OCI-LY3 (cell line): ENCODE measurements around the gene MRM2.

Experiments
- H2AFZ ChIP-seq: fragments of 200-600, 300-600 bp; shearing (Covaris generic); 2 replicates; pipeline ENCODE4 v1.6.0; 2014; ENCODE audit warnings: antibody characterized with exemption, low read depth, low read length
- H3K27ac ChIP-seq: fragments of 200-600, 300-600 bp; sonication (generic); 2 replicates; pipeline ENCODE4 v1.5.1; 2014; ENCODE audit warnings: mild to moderate bottlenecking, low read length, moderate library complexity, mixed read lengths
- H3K27me3 ChIP-seq: fragments of 200-600, 300-600 bp; sonication (generic); 2 replicates; pipeline ENCODE4 v1.6.1; 2014; ENCODE audit warnings: low read depth, low read length, mixed read lengths
- H3K36me3 ChIP-seq: fragments of 200-600, 300-600 bp; sonication (generic); replicated peaks from 2 replicates; pipeline ENCODE3; 2014; ENCODE audit warnings: low read depth, low read length, mixed read lengths
- H3K4me1 ChIP-seq: fragments of 300-600, 200-600 bp; sonication (generic); 2 replicates; pipeline ENCODE4 v1.6.1; 2014; ENCODE audit warnings: low read length, mixed read lengths
- H3K4me2 ChIP-seq: fragments of 200-600, 300-600 bp; sonication (generic); 2 replicates; pipeline ENCODE4 v1.6.1; 2014; ENCODE audit warnings: low read length, mixed read lengths
- H3K4me3 ChIP-seq: fragments of 300-600, 200-600 bp; sonication (generic); 2 replicates; pipeline ENCODE4 v1.5.1; 2014; ENCODE audit warnings: antibody characterized with exemption, mild to moderate bottlenecking, low read length, moderate library complexity
- H3K79me2 ChIP-seq: fragments of 300-600, 200-600 bp; shearing (Covaris generic); 2 replicates; pipeline ENCODE4 v1.6.1; 2014; ENCODE audit warnings: mild to moderate bottlenecking, low read length, mixed read lengths
- H3K9ac ChIP-seq: fragments of 300-600, 200-600 bp; shearing (Covaris generic); 2 replicates; pipeline ENCODE4 v1.6.0; 2014; ENCODE audit warnings: mild to moderate bottlenecking, low read length, moderate library complexity
- H3K9me3 ChIP-seq: fragments of 200-600, 300-600 bp; shearing (Covaris generic); 2 replicates; pipeline ENCODE4 v1.6.1; 2014; ENCODE audit warnings: low read length, mixed read lengths; ENCODE audit not compliant: insufficient read depth
- H4K20me1 ChIP-seq: fragments of 200-600, 300-600 bp; sonication (generic); 2 replicates; pipeline ENCODE4 v1.6.1; 2016; ENCODE audit warnings: low read length, mixed read lengths; ENCODE audit not compliant: insufficient read depth
- EZH2phosphoT487 ChIP-seq: fragments of 200-600 bp; shearing (Covaris generic); IDR thresholded peaks from 2 replicates; pipeline ENCODE4 v1.6.1; 2018; ENCODE audit warnings: antibody characterized with exemption, mixed run types, low read depth
- TF ChIP-seq, protein P1 (sequence below): fragments of 200-600, 300-600 bp; sonication (generic); IDR thresholded peaks from 2 replicates; pipeline ENCODE4 v1.5.1; 2014; ENCODE audit warnings: antibody characterized with exemption, low read length, low read depth

MRM2 gene

DNA sequence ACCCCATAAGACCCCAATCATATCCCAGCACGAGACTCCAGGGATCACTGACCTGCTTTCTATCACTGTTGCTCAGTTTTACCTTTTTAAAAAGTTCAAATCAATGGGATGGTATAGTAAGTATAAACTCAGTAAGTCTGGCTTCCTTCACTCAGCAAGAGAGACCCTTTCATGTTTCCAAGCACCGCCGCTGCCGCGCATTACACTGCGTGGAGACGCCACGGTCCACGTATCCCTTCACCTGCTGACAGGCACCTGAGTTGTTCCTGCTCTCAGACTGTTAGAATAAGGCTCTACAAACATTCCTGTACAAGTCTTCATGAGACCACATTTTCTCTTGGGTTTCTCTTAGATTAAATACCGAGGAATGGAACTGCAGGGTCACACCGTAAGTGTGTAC, 37.6 kb downstream of the MRM2 start:
- H4K20me1 ChIP-seq, result no peaks in the 10 kb centered on the region
- H3K9ac ChIP-seq, result no peak overlapping the region
- peaks cover 6% of the 10 kb centered on the region; the same call in 1 of the 2 replicates for H3K4me1 ChIP-seq
- TF ChIP-seq EZH2phosphoT487, result no peak
- TF ChIP-seq, protein P1, sequence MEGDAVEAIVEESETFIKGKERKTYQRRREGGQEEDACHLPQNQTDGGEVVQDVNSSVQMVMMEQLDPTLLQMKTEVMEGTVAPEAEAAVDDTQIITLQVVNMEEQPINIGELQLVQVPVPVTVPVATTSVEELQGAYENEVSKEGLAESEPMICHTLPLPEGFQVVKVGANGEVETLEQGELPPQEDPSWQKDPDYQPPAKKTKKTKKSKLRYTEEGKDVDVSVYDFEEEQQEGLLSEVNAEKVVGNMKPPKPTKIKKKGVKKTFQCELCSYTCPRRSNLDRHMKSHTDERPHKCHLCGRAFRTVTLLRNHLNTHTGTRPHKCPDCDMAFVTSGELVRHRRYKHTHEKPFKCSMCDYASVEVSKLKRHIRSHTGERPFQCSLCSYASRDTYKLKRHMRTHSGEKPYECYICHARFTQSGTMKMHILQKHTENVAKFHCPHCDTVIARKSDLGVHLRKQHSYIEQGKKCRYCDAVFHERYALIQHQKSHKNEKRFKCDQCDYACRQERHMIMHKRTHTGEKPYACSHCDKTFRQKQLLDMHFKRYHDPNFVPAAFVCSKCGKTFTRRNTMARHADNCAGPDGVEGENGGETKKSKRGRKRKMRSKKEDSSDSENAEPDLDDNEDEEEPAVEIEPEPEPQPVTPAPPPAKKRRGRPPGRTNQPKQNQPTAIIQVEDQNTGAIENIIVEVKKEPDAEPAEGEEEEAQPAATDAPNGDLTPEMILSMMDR, result no peak
- H3K36me3 ChIP-seq, result peaks cover 8% of the 10 kb centered on the region
- H3K27ac ChIP-seq, result no peak overlapping the region
- H2AFZ ChIP-seq, result no peak overlapping the region
- no peak overlapping the region for H3K4me3 ChIP-seq
- no peaks in the 10 kb centered on the region for H3K9me3 ChIP-seq
- no peaks in the 10 kb centered on the region for H3K27me3 ChIP-seq
- H3K4me2 ChIP-seq, result no peak overlapping the region
- no peaks in the 10 kb centered on the region for H3K79me2 ChIP-seq

DNA sequence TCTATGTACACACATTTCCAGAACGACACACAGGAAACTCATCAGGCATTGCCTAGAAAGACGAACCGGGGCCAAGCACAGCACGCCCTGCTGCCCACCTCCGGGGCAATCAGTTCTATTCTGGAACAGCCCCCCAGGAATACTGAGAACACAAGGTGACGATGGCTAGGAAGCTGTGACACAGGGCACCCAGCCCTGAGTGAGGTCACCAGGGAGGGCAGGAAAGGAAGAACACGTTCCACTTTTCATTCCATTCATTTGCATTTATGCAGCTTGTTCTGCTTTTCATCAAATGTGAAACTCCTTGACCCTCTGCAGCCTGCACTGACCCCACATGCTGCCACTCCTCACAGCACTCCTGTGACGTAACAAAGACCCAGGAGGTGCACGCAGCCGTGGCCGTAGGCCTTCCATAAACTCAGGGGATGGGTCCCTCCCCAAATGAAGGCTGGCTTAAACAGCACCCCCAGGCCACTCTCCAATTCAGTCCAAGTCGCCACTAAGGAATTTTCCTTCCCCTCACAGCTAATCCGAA, 38.2 kb downstream of the MRM2 start:
- Histone ChIP-seq H2AFZ (no peak overlapping the region), H3K9me3 (no peaks in the 10 kb centered on the region), H3K36me3 (peaks cover 8% of the 10 kb centered on the region), H3K4me3 (no peak overlapping the region), H3K27me3 (no peaks in the 10 kb centered on the region), H3K4me1 (peaks cover 6% of the 10 kb centered on the region; the same call in 1 of the 2 replicates), H3K27ac (no peak overlapping the region), H3K4me2 (no peak overlapping the region), H3K79me2 (no peaks in the 10 kb centered on the region), H4K20me1 (no peaks in the 10 kb centered on the region), H3K9ac (no peak overlapping the region)
- TF ChIP-seq, protein P1, result no peak
- TF ChIP-seq EZH2phosphoT487, result no peak

DNA sequence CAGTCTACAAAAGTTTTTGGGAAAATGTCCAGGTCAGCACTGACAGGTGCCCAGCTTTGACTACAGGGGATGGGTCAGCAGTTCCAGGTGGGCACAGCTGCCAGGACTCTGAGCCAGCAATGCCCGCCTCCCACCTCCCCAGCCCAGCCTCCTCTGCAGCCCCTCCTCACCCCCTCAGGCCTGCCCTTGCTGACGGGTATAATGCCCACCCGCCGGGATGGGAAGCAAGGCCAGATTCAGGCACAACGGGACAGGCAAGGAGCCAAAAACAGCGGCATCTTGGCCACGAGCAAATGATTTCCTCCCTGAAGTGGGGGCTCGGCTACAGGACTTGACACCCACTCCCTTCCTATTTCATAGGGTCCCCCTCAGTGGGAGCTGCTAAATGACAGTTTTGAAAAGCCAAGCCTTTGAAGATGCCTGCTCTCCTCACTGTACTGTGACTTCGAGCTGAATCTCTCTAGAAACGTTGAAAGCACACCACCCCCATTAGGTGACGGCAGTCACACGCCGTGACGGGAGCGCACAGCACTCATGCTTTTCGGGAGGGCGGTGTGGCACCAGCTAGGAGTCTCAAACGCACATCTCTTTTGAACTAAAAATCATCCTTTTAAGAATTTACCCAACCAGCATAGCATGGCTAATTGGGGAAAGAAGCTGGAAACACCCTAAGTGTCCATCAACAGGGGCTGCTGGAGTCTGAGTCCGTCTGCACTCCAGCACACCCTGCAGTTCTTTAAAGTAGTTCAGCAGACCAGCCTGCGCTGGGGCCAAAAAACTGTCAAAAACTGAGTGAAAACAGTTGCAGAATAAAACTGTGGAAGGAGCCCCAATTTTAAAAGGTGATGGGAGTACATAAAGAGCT, 38.9 kb downstream of the MRM2 start:
- H3K9me3 ChIP-seq, result no peaks in the 10 kb centered on the region
- no peak overlapping the region for H2AFZ ChIP-seq
- H3K27ac ChIP-seq, result no peak overlapping the region
- no peaks in the 10 kb centered on the region for H4K20me1 ChIP-seq
- peaks cover 6% of the 10 kb centered on the region; the same call in 1 of the 2 replicates for H3K4me1 ChIP-seq
- TF ChIP-seq EZH2phosphoT487, result no peak
- TF ChIP-seq, protein P1, result no peak
- peaks cover 5% of the 10 kb centered on the region for H3K36me3 ChIP-seq
- no peak overlapping the region for H3K4me3 ChIP-seq
- no peaks in the 10 kb centered on the region for H3K27me3 ChIP-seq
- no peaks in the 10 kb centered on the region for H3K79me2 ChIP-seq
- H3K4me2 ChIP-seq, result no peak overlapping the region
- H3K9ac ChIP-seq, result no peak overlapping the region

DNA sequence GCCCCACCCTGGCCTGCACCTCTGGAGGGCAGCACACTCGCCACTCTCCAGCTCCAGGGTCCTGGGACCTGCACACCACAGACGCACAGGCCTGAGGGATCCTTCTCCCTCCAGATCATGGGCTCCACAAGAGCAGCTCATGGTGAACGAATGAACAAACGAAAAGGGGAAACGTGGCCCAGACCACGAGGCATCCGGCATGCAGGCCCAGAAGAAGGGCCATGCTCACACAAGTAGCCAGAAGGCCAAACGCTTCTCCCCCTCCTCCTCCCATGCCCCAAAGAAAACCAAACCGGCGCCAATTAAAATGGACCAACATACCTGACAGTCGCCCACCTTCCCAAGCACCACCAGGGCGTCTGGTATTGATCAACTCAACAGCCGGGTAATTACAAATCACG, 39.6 kb downstream of the MRM2 start:
- H4K20me1 ChIP-seq, result no peaks in the 10 kb centered on the region
- no peaks in the 10 kb centered on the region for H3K9me3 ChIP-seq
- H3K9ac ChIP-seq, result no peak overlapping the region
- no peak overlapping the region for H3K4me3 ChIP-seq
- peaks cover 5% of the 10 kb centered on the region for H3K36me3 ChIP-seq
- H3K79me2 ChIP-seq, result no peaks in the 10 kb centered on the region
- no peak overlapping the region for H3K4me2 ChIP-seq
- H3K4me1 ChIP-seq, result peaks cover 6% of the 10 kb centered on the region; the same call in 1 of the 2 replicates
- no peak overlapping the region for H2AFZ ChIP-seq
- no peaks in the 10 kb centered on the region for H3K27me3 ChIP-seq
- no peak overlapping the region for H3K27ac ChIP-seq
- no peak for TF ChIP-seq EZH2phosphoT487
- TF ChIP-seq, protein P1, result no peak
